Neuron (in vitro differentiated cells): ENCODE measurements around the gene MED28.

Source experiments
- H2AFZ ChIP-seq: one replicate; pipeline ENCODE4 v1.6.1; 2013; ENCODE audit warnings: low read depth, mild to moderate bottlenecking, inconsistent platforms, low read length, moderate library complexity
- H3K27me3 ChIP-seq: one replicate; pipeline ENCODE4 v1.6.1; 2013; ENCODE audit warnings: low read length; ENCODE audit not compliant: insufficient read depth
- H3K36me3 ChIP-seq: one replicate; pipeline ENCODE4 v1.6.1; 2013; ENCODE audit warnings: low read length; ENCODE audit not compliant: insufficient read depth
- H3K4me1 ChIP-seq: one replicate; pipeline ENCODE4 v1.6.1; 2013; ENCODE audit warnings: low read length; ENCODE audit not compliant: insufficient read depth
- H3K4me3 ChIP-seq: 2 replicates; pipeline ENCODE4 v1.5.1; 2013; ENCODE audit warnings: mild to moderate bottlenecking, low read length, moderate library complexity
- H3K9me3 ChIP-seq: one replicate; pipeline ENCODE4 v1.6.1; 2013; ENCODE audit warnings: low read length

The MED28 gene

DNA sequence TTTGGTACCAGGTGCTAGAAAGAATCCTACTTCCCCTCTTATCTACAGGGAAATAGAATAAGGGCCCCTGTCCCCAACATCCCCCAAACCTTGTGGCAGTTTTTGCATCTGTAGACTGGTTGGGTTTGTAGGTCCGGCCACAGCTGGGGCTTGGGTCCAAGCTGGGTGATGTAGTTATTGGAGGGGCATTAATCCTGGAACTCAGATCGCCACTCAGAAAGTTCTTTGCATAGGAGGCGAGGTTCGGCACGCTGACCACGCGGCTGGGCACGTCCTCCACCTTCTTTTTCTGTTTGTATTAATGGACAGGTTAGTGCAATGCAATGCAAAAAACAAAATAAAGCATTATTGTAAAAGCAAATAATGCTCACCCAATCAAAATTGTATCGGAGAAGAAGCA is 19.2 kb downstream of the MED28 start:
- Histone ChIP-seq H3K27me3 (no peaks in the 10 kb centered on the region), H3K4me1 (no peaks in the 10 kb centered on the region), H2AFZ (no peak overlapping the region), H3K36me3 (peaks cover 62% of the 10 kb centered on the region), H3K9me3 (no peaks in the 10 kb centered on the region), H3K4me3 (no peak overlapping the region)

DNA sequence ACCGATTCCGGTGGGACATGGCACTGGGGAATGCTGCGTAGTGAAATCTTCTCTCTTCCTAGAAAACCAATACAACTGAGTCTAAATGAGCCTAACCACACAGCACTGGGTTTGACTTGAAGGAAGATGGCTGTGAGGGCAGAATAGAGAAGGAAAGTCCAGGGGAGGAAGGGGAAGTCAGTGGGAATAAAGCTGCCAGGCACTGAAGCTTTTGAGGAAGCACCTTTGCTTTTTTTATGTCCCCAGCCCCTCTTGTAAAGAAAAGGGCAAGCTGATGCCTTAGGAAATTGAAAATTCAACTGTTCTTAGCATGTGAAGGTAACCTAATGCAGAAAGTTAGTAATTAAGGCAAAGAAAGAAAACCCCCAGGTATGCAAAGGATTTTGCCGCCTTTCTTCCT is 20.6 kb downstream of the MED28 start:
- no peak overlapping the region for H3K4me3 ChIP-seq
- no peaks in the 10 kb centered on the region for H3K27me3 ChIP-seq
- H2AFZ ChIP-seq, result no peak overlapping the region
- peaks cover 53% of the 10 kb centered on the region for H3K36me3 ChIP-seq
- H3K4me1 ChIP-seq, result no peaks in the 10 kb centered on the region
- H3K9me3 ChIP-seq, result no peaks in the 10 kb centered on the region

DNA sequence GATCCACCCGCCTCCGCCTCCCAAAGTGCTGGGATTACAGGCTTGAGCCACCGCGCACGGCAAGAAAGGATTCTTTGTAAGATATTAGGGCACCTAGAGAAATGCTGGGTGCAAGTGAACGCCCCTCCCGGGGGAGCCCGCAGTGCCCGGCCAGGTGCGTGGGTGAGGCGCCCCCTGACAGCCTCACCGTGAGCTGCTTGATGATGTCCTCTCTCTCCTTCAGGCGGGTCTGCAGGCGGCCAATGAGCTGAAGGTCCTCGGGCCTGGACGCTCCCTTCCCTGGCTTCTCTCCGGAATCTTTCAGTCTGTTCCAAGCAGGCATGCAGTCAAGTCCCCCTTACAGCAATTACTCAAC is 21.9 kb downstream of the MED28 start:
- H3K36me3 ChIP-seq, result peaks cover 41% of the 10 kb centered on the region
- H3K9me3 ChIP-seq, result no peaks in the 10 kb centered on the region
- H3K4me3 ChIP-seq, result no peak overlapping the region
- no peaks in the 10 kb centered on the region for H3K4me1 ChIP-seq
- no peak overlapping the region for H2AFZ ChIP-seq
- H3K27me3 ChIP-seq, result no peaks in the 10 kb centered on the region

DNA sequence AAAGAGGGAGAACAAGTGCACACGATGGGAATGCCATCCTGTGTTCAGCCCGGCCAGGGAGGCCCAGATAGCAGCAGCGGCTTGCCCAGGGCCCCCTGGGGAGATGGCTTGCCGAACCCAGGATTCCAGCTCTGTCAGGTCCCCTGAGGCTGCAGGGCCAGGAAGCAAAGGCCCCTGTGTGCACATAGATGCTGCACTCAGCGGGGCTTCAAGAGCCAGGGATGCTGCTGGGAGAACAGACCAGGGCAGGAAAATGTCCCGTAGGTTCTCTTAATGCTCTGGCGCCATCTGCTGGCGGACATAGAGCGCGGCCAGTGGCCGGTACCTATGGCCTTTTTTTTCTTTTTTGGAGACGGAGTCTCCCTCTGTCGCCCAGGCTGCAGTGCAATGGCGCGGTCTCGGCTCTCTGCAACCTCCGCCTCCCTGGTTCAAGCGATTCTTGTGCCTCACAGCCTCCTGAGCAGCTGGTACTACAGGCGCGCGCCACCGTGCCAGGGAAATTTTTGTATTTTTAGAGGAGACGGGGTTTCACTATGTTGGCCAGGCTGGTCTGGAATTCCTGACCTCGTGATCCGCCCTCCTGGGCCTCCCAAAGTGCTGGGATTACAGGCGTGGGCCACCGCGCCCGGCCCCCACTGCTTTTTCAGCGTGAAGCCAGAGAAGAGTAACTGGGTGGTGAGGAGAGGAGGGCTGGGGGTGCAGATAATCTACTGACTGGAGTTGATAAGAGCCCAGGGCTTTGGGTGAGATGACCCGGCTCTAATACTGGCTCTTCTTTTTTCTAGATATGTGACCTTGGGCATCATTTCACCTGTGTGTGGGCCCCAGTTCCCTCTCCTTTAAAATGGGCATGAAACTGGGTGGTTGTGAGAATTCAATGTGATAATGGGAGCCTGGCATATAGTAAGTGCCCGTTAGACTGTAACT is 22.5 kb downstream of the MED28 start:
- Histone ChIP-seq H3K4me1 (no peaks in the 10 kb centered on the region), H3K4me3 (no peak overlapping the region), H3K9me3 (no peaks in the 10 kb centered on the region), H3K27me3 (no peaks in the 10 kb centered on the region), H3K36me3 (peaks cover 34% of the 10 kb centered on the region), H2AFZ (no peak overlapping the region)

DNA sequence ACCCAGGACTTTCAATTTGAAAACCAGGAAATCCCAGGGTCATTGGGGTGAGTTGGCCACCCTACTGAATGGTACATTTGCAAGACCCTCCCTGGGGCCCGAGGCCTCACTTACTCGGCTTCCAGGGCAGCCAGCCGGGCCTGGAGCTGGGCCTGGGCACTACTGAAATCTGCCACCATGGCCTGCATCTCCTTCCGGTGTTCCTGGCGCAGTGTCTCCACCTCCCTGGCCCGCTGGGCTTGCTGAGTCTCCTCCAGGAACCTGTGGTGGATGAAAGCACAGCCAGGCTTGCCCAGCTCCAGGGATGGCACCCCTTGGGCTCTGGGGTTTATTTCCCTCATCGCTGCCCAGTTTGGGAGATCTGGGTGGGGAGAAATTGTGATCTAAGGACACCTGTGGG is 24.7 kb downstream of the MED28 start:
- H3K4me3 ChIP-seq, result no peak overlapping the region
- peaks cover 16% of the 10 kb centered on the region for H3K36me3 ChIP-seq
- no peaks in the 10 kb centered on the region for H3K27me3 ChIP-seq
- no peaks in the 10 kb centered on the region for H3K4me1 ChIP-seq
- H2AFZ ChIP-seq, result no peak overlapping the region
- peaks cover 3% of the 10 kb centered on the region for H3K9me3 ChIP-seq

DNA sequence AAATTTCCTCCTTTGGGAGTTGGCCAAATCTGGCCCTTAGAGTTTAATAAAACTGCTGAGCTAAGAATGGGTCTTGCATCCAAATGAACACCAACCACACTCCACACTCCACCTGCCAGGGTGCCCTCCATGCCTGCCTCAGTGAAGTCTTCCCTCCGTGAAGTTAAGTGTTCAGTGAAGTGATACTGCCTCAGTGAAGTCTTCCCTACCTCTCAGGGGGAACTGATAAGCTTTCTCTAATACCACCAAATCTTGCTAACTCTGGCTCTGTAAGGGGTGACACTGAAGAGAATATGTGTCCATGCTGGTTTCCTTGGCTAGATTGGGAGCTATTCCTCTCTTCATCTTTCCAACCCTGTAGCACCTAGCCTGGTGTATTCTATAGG is 27.9 kb downstream of the MED28 start:
- H3K36me3 ChIP-seq, result peaks cover 3% of the 10 kb centered on the region
- H3K4me1 ChIP-seq, result no peaks in the 10 kb centered on the region
- H3K4me3 ChIP-seq, result no peak overlapping the region
- H3K27me3 ChIP-seq, result no peaks in the 10 kb centered on the region
- no peak overlapping the region for H2AFZ ChIP-seq
- H3K9me3 ChIP-seq, result peaks cover 6% of the 10 kb centered on the region

DNA sequence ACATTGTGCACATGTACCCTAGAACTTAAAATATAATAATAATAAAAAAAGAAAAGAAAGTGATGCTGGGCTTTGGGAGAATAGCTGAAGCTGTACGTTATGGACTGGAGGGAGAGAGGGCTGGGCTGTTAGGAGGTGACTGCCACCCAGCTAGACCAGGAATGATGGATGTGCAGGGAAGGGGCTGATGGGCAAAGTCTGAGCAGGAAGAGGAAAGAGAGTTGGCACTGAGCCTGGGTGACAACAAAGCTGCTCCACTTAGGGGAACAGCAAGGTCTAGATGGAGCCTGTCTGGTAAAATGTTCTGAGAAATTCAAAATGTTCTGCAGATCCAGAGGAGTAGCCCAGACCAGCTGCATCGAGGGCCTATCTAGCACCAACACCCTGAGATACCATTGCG is 32.3 kb downstream of the MED28 start:
- no peaks in the 10 kb centered on the region for H3K27me3 ChIP-seq
- H3K36me3 ChIP-seq, result no peaks in the 10 kb centered on the region
- no peaks in the 10 kb centered on the region for H3K4me1 ChIP-seq
- peaks cover 6% of the 10 kb centered on the region for H3K9me3 ChIP-seq
- H2AFZ ChIP-seq, result no peak overlapping the region
- no peak overlapping the region for H3K4me3 ChIP-seq

DNA sequence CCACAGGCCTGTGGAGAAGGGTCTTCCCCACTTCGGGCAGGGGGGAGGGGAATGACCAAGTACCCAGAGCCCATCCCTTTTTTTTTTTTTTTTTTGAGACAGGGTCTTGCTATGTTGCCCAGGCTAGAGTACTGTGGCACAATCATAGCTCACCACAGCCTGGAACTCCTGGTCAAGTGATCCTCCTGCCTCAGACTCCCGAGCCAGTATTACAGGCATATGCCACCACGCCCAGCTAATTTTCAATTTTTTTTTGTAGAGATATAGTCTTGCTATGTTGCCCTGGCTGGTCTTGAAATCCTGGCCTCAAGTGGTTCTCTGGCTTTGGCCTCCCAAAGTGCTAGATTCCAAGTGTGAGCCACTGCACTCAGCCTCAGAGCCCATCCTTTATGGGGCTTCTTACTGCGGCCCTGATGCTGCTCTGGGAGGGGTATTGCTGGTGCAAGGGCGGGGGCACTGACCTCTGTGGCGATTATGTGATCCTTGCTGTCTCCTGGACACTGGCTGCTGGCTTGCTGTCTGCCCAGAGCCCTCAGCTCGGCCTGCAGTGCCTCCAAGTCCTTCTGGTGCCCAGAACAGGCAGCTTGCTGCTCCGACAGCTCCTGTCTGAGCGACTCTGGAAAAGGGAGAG is 32.9 kb downstream of the MED28 start:
- Histone ChIP-seq H3K9me3 (peaks cover 6% of the 10 kb centered on the region), H3K4me3 (no peak overlapping the region), H3K4me1 (no peaks in the 10 kb centered on the region), H3K36me3 (no peaks in the 10 kb centered on the region), H3K27me3 (no peaks in the 10 kb centered on the region), H2AFZ (no peak overlapping the region)

DNA sequence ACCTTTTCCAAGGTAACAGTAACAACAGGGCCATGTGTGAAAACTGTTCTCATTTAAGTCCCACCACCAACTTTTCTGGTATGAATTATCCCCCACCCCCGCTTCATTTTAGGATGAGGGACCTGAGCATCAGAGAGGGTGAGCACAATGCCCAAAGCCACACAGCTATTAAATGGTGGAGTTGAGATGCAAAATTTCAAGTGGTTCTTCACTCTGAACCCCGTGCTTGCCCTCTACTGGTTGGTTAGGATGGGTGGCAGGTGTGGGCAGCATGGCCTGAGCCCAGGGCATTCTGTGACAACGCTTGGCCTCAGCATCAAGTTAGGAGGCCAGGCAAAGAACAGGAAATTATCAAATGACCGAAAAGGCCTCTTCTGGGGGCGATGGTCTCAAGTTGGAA is 33.5 kb downstream of the MED28 start:
- H3K4me1 ChIP-seq, result no peaks in the 10 kb centered on the region
- H2AFZ ChIP-seq, result no peak overlapping the region
- no peaks in the 10 kb centered on the region for H3K27me3 ChIP-seq
- no peaks in the 10 kb centered on the region for H3K36me3 ChIP-seq
- H3K9me3 ChIP-seq, result peaks cover 3% of the 10 kb centered on the region
- no peak overlapping the region for H3K4me3 ChIP-seq

DNA sequence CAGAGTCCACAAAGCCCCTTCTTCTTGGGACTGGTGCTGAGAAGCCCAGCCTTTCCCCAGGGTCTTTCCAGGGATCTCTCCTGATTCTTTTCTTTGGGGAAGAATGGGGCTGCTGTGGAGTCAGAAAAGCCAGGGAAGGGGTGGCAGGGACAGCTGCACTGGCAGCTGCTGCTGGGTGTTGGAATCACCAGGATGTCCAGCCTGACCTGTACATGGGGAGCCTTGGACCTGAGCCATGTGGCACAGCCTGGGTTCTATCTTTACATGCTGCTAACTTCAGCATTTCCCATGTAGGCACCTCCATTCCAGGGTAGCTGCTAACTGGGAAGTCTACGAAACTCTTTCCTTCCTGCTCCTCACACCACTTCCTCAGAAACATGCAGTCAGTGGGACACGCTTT is 36.0 kb downstream of the MED28 start:
- no peak overlapping the region for H3K4me3 ChIP-seq

DNA sequence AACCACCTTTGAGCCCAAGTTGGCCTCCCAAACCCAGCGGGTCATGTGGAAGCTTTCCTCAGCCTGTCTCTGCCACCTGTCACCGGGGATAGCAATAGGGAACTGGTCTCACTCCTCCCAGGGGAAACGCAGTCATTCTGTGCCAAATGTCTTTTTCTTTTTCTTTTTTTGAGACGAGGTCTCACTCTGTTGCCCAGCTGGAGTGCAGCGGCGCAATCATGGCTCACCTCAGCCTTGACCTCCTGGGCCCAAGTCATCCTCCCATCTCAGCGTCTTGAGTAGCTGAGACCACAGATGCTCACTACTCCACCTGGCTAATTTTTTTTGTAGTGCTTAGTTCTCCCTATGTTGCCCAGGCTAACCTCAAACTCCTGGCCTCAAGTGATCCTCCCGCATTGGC is 40.3 kb downstream of the MED28 start:
- Histone ChIP-seq H3K36me3 (no peaks in the 10 kb centered on the region), H3K27me3 (no peaks in the 10 kb centered on the region), H3K4me1 (peaks cover 3% of the 10 kb centered on the region), H3K4me3 (no peak overlapping the region), H2AFZ (no peak overlapping the region), H3K9me3 (no peaks in the 10 kb centered on the region)

More for the DNA sequence above, 36.0 kb downstream of the MED28 start:
- Histone ChIP-seq H2AFZ (no peak overlapping the region), H3K9me3 (peaks cover 2% of the 10 kb centered on the region), H3K36me3 (no peaks in the 10 kb centered on the region), H3K27me3 (no peaks in the 10 kb centered on the region), H3K4me1 (no peaks in the 10 kb centered on the region)

DNA sequence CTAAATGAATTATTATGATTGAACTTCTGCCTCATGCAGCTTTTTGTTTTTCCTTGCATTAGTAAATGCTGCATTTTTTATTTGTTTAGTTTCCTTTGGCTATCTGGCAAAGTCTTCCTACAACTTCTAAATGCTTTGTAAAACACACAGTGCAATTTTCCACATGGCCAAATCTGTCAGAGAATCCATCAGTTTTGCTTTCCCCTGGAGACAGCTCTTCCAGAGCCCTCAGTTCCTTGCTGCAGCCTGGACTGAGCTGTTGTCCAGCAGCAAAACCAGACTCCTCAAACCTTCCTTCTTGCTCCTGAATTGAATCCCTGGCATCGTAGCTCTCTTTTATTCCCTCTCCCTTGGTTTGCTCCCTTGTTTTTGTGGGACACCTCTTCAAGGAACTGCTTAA is 42.6 kb downstream of the MED28 start:
- no peak overlapping the region for H3K4me3 ChIP-seq
- peaks cover 3% of the 10 kb centered on the region for H3K4me1 ChIP-seq
- no peaks in the 10 kb centered on the region for H3K9me3 ChIP-seq
- no peaks in the 10 kb centered on the region for H3K27me3 ChIP-seq
- no peaks in the 10 kb centered on the region for H3K36me3 ChIP-seq
- no peak overlapping the region for H2AFZ ChIP-seq

DNA sequence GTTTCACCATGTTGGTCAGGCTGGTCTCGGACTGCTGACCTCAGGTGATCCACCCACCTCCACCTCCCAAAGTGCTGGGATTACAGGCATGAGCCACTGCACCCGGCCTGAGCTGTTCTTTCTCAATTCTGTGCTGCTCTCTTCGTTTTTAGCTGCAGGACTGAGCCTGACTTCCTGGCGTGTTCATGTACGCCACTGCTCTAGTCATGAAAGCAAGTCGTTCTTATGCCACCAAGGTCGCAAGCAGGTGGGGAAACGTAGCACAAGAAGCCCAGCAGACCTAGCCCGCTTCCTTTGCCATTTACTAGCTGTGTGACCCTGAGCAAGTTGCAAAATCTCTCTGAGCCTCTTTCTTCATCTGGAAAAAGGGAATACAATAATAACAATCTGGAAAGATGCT is 43.4 kb downstream of the MED28 start:
- Histone ChIP-seq H2AFZ (no peak overlapping the region), H3K27me3 (no peaks in the 10 kb centered on the region), H3K4me1 (peaks cover 3% of the 10 kb centered on the region), H3K9me3 (no peaks in the 10 kb centered on the region), H3K4me3 (no peak overlapping the region), H3K36me3 (no peaks in the 10 kb centered on the region)
